GM12878 (cell line): Measurements from ENCODE around the gene NFATC2. TPM values are rescaled to one million over a fixed set of nuclear protein-coding genes. Genes with fewer than 3 reads are reported as not detected.

Experiments used
- ATAC-seq: fragments of 200-7000 bp; cut with Tn5 transposase; 3 replicates; pipeline ENCODE4 v1.9.1; 2020; ENCODE audit warnings: mild to moderate bottlenecking, moderate library complexity
- BruUV-seq: library from RNA; stranded (reverse); fragments of 400-500 nt; replicated peaks from 2 replicates; lab custom pipeline; 2021; lab: Mats Ljungman, UMichigan
- CTCF ChIA-PET: fragments of 300-600 bp; sonication (Branson Sonifier 250); formaldehyde crosslinking; extraction: SDS; loops from one replicate; lab custom pipeline; 2021; ENCODE audit warnings: inconsistent platforms; lab: Yijun Ruan, JAX
- POLR2A ChIA-PET: fragments of 350-600 bp; formaldehyde crosslinking; extraction: SDS; loops from one replicate; lab custom pipeline; 2021; ENCODE audit warnings: inconsistent platforms; lab: Charles Lee
- RAD21 ChIA-PET: fragments of 300-600 bp; sonication (Branson Sonifier 250); formaldehyde crosslinking; loops from one replicate; lab custom pipeline; 2023; ENCODE audit warnings: antibody characterized with exemption; ENCODE audit not compliant: unreplicated experiment; lab: Charles Lee
- SMC1A ChIA-PET: fragments of 300-600 bp; sonication (Branson Sonifier 250); formaldehyde crosslinking; loops from one replicate; lab custom pipeline; 2023; ENCODE audit not compliant: unreplicated experiment, uncharacterized antibody; lab: Charles Lee
- DNase-seq: peaks from one replicate; pipeline ENCODE4 v3.0.0-alpha.2; 2011; ENCODE audit warnings: low read depth, low spot score
- FAIRE-seq: peaks from 3 replicates; lab custom pipeline; 2011; peaks lifted over from hg19 to GRCh38; lab: Jason Lieb, UNC
- H2AFZ ChIP-seq: 2 replicates; pipeline ENCODE4 v1.6.0; 2011; ENCODE audit warnings: low read depth, low read length, control low read depth; ENCODE audit not compliant: control insufficient read depth
- H3K27ac ChIP-seq: 2 replicates; pipeline ENCODE4 v1.5.1; 2011; ENCODE audit warnings: control low read depth; ENCODE audit not compliant: control insufficient read depth, insufficient read depth
- H3K27me3 ChIP-seq, 2 experiments: replicated peaks in 1 of 2; 2 replicates each; pipeline versions ENCODE4 v1.6.0 to v1.6.1; 2011; ENCODE audit warnings: low read length in 1 of 2; ENCODE audit not compliant: control insufficient read depth in 2 of 2, insufficient read depth in 2 of 2
- H3K36me3 ChIP-seq, 2 experiments: 2 replicates each; pipeline ENCODE4 v1.5.1; 2011; ENCODE audit warnings: low read length in 1 of 2; ENCODE audit not compliant: control insufficient read depth in 2 of 2, insufficient read depth in 2 of 2
- H3K4me1 ChIP-seq: 2 replicates; pipeline ENCODE4 v1.6.1; 2011; ENCODE audit warnings: mild to moderate bottlenecking, low read length, moderate library complexity, mixed read lengths; ENCODE audit not compliant: control insufficient read depth, insufficient read depth
- H3K4me2 ChIP-seq: 2 replicates; pipeline ENCODE4 v1.6.0; 2011; ENCODE audit warnings: control low read depth; ENCODE audit not compliant: control insufficient read depth, insufficient read depth
- H3K4me3 ChIP-seq: fragments of 200-600 bp; sonication (generic); 2 replicates; pipeline ENCODE4 v1.5.1; 2016
- H3K79me2 ChIP-seq: 2 replicates; pipeline ENCODE4 v1.6.0; 2011; ENCODE audit warnings: low read length; ENCODE audit not compliant: control insufficient read depth, insufficient read depth
- H3K9ac ChIP-seq: 2 replicates; pipeline ENCODE4 v1.8.0; 2011; ENCODE audit warnings: low read length, control low read depth, mixed read lengths; ENCODE audit not compliant: control insufficient read depth, insufficient read depth
- H3K9me3 ChIP-seq: replicated peaks from 3 replicates; pipeline ENCODE4 v1.5.1; 2011; ENCODE audit warnings: mild to moderate bottlenecking, low read length; ENCODE audit not compliant: control insufficient read depth, insufficient read depth
- H4K20me1 ChIP-seq: 2 replicates; pipeline ENCODE4 v1.6.0; 2011; ENCODE audit not compliant: control insufficient read depth, insufficient read depth
- CTCF ChIP-seq, 3 experiments: IDR thresholded peaks in 2 of 3; conservative IDR thresholded peaks in 1 of 3; 2 replicates each; pipeline ENCODE4 v1.5.1; 2011; ENCODE audit warnings: low read depth in 3 of 3, low read length in 3 of 3, mild to moderate bottlenecking in 3 of 3, control low read depth in 2 of 3, moderate library complexity in 2 of 3, inconsistent platforms in 1 of 3, mixed read lengths in 1 of 3; ENCODE audit not compliant: control insufficient read depth in 2 of 3, insufficient read depth in 1 of 3; ENCODE audit errors: extremely low read depth in 1 of 3
- ETV6 ChIP-seq, 2 experiments: fragments of 450-650 bp in 1 of 2; IDR thresholded peaks in 1 of 2; conservative IDR thresholded peaks in 1 of 2; 2 replicates each; pipeline ENCODE4 v1.6.1; 2014; ENCODE audit warnings: antibody characterized with exemption in 1 of 2, borderline replicate concordance in 1 of 2, low read depth in 1 of 2, mild to moderate bottlenecking in 1 of 2, moderate library complexity in 1 of 2
- KAT2A ChIP-seq: conservative IDR thresholded peaks from 2 replicates; pipeline ENCODE4 v1.6.1; 2011; ENCODE audit warnings: low read depth, low read length; ENCODE audit not compliant: control insufficient read depth
- NKRF ChIP-seq: fragments of 450-650 bp; conservative IDR thresholded peaks from 2 replicates; pipeline ENCODE4 v1.6.1; 2017; ENCODE audit warnings: mild to moderate bottlenecking, moderate library complexity
- PML ChIP-seq: IDR thresholded peaks from 2 replicates; pipeline ENCODE4 v1.6.1; 2012; ENCODE audit warnings: low read length, inconsistent platforms
- RUNX3 ChIP-seq: IDR thresholded peaks from 2 replicates; pipeline ENCODE4 v1.6.1; 2012; ENCODE audit warnings: low read length, inconsistent platforms
- SIX5 ChIP-seq: IDR thresholded peaks from 2 replicates; pipeline ENCODE4 v1.6.1; 2011; ENCODE audit warnings: mild to moderate bottlenecking, low read depth, low read length, moderate library complexity; ENCODE audit not compliant: severe bottlenecking
- SKIL ChIP-seq: fragments of 450-650 bp; IDR thresholded peaks from 2 replicates; pipeline ENCODE4 v1.6.1; 2017; ENCODE audit warnings: mild to moderate bottlenecking, low read depth, inconsistent platforms; ENCODE audit not compliant: poor library complexity, severe bottlenecking
- SMARCA5 ChIP-seq: fragments of 450-650 bp; IDR thresholded peaks from 2 replicates; pipeline ENCODE4 v1.6.1; 2017; ENCODE audit warnings: mild to moderate bottlenecking
- STAT3 ChIP-seq: IDR thresholded peaks from 2 replicates; pipeline ENCODE4 v1.6.1; 2011; ENCODE audit warnings: low read depth, low read length, improper control_type of control experiment
- TAF1 ChIP-seq: IDR thresholded peaks from 2 replicates; pipeline ENCODE4 v1.6.1; 2011; ENCODE audit warnings: mild to moderate bottlenecking, low read depth, low read length, borderline replicate concordance
- ZBTB33 ChIP-seq: fragments of 450-650 bp; IDR thresholded peaks from 2 replicates; pipeline ENCODE4 v1.6.1; 2017; ENCODE audit warnings: mild to moderate bottlenecking
- WGBS: methylation state at CpG from one replicate; pipeline ENCODE4 v1.1.6; 2016; ENCODE audit warnings: low lambda C conversion rate; ENCODE audit not compliant: insufficient replicate concordance, insufficient coverage; ENCODE audit errors: missing lambda C conversion rate; 5-methylcytosine and 5-hydroxymethylcytosine counted together
- in situ Hi-C: fragments of 300-500 bp; cut with MboI; formaldehyde crosslinking; loops from 9 replicates; pipeline ENCODE4 v1.14.3; 2018; ENCODE audit warnings: mixed read lengths
- intact Hi-C: fragments of 100-400 bp; cut with micrococcal nuclease; formaldehyde crosslinking; loops from one replicate; pipeline ENCODE4 v1.14.2; 2022; ENCODE audit not compliant: unreplicated experiment
- polyA plus RNA-seq, 11 experiments: library from polyadenylated mRNA; depleted of rRNA in 4 of 11; unstranded in 6 of 11; stranded (reverse) in 5 of 11; fragments of >200 nt; fragmentation: Nextera tagmentation in 4 of 11; fragmentation: Illumina TruSeq in 1 of 11; extraction: Ambion mirVana in 4 of 11; extraction: Trizol in 1 of 11; gene quantifications; 1 replicate in 1 of 11; 2 replicates in 10 of 11; pipeline versions ENCODE4 v1.2.1 to v1.2.3, GENCODE V29; 2011 to 2016; ENCODE audit warnings: inconsistent platforms in 2 of 11, missing spikeins in 2 of 11, low read depth in 1 of 11
- total RNA-seq, 4 experiments: library from RNA; depleted of rRNA in 3 of 4; stranded (reverse); fragments of >200 nt in 3 of 4; fragmentation: Illumina TruSeq in 1 of 4; extraction: Trizol in 1 of 4; gene quantifications; 2 replicates each; pipeline versions ENCODE4 v1.2.1 to v1.2.3, GENCODE V29; 2013 to 2021

NFATC2 gene
- total and polyA plus RNA-seq, 10 of the 15 experiments (the other 5 are each of a cell fraction or from before 2014, with no cell fraction given), result 3.3 to 20.0 (median 7.3) TPM

- H3K4me2 ChIP-seq, result no peak overlapping the region
- peaks cover 4% of the 10 kb centered on the region; the same call in 2 of the 3 replicates for H3K9me3 ChIP-seq
- in situ Hi-C loops, result no loop called here
- RAD21 ChIA-PET, result interaction anchor here (1.1 kb wide), 1 partner anchor 55 kb away, joined by 4 read pairs; no protein-coding TSS in a partner anchor
- H3K36me3 ChIP-seq, result peaks cover 7 to 9% of the 10 kb centered on the region in 2 experiments; a peak in 3 of 4 replicates
- DNase-seq (no peak), ATAC-seq (no peak), FAIRE-seq (no peak)
- no peaks in the 10 kb centered on the region for H3K27me3 ChIP-seq
- intact Hi-C loops, result no loop called here
- no peaks in the 10 kb centered on the region for H3K79me2 ChIP-seq
- no peaks in the 10 kb centered on the region for H4K20me1 ChIP-seq
- H2AFZ ChIP-seq, result no peak overlapping the region
- no peak overlapping the region for H3K9ac ChIP-seq
- 90% methylated on average over 13 of the region's 13 CpGs for WGBS
- H3K4me1 ChIP-seq, result peaks cover 16% of the 10 kb centered on the region
- POLR2A ChIA-PET, result no interaction called here
- TF ChIP-seq STAT3 (no peak), ZBTB33 (no peak), ETV6 (conservative IDR thresholded peaks at IDR 0.05 in 1 of 2, IDR thresholded peaks at IDR 0.05 in 1 of 2; ENCODE audit: borderline replicate concordance in 1 of 2, low read depth in 1 of 2) (no peak), SIX5 (no peak), RUNX3 (no peak), PML (no peak), SMARCA5 (no peak), TAF1 (no peak), CTCF (IDR thresholded peaks at IDR 0.05 in 2 of 3, conservative IDR thresholded peaks at IDR 0.05 in 1 of 3; ENCODE audit: control insufficient read depth in 2 of 3, extremely low read depth in 1 of 3, insufficient read depth in 1 of 3, low read depth in 3 of 3, low read length in 3 of 3) (no peak), SKIL (no peak), NKRF (no peak), KAT2A (no peak)
- H3K4me3 ChIP-seq, result no peak overlapping the region
- no TSS peak for BruUV-seq
- CTCF ChIA-PET, result no interaction called here
- SMC1A ChIA-PET, result no interaction called here
- no peak overlapping the region for H3K27ac ChIP-seq
Observed at GRCh38 chr20:51458751-51459439, 83.6 kb downstream of the NFATC2 start.
